CD14-positive monocyte (primary cell): ENCODE results near the gene XXYLT1. TPM values are rescaled to one million over a fixed set of nuclear protein-coding genes. Genes with fewer than 3 reads are reported as not detected.

Experiments used
- DNase-seq, 3 donors: peaks; one replicate each; pipeline ENCODE4 v3.0.0-alpha.2; 2011 to 2022
- H2AFZ ChIP-seq: 2 replicates; pipeline ENCODE4 v1.6.0; 2012; ENCODE audit warnings: mild to moderate bottlenecking, low read depth, low read length, inconsistent platforms; ENCODE audit not compliant: insufficient read depth, poor library complexity, severe bottlenecking
- H3K27ac ChIP-seq, 2 donors: 1 replicate in 1 of 2; 2 replicates in 1 of 2; pipeline ENCODE4 v1.5.1; 2012 to 2013; ENCODE audit warnings: low read length in 2 of 2, control low read depth in 1 of 2, inconsistent platforms in 1 of 2, low read depth in 1 of 2, mild to moderate bottlenecking in 1 of 2
- H3K27me3 ChIP-seq, 2 donors: one replicate each; pipeline versions ENCODE4 v1.6.0 to v1.6.1; 2011 to 2013; ENCODE audit warnings: low read length in 2 of 2; ENCODE audit not compliant: control insufficient read depth in 2 of 2, insufficient read depth in 2 of 2
- H3K36me3 ChIP-seq, 2 donors: replicated peaks in 1 of 2; 1 replicate in 1 of 2; 2 replicates in 1 of 2; pipeline versions ENCODE4 v1.5.1 to v1.6.1; 2012 to 2013; ENCODE audit warnings: low read length in 2 of 2, control low read depth in 1 of 2, inconsistent platforms in 1 of 2, mild to moderate bottlenecking in 1 of 2; ENCODE audit not compliant: insufficient read depth in 2 of 2, control insufficient read depth in 1 of 2
- H3K4me1 ChIP-seq, 2 donors: 1 replicate in 1 of 2; 2 replicates in 1 of 2; pipeline versions ENCODE4 v1.5.1 to v1.6.1; 2012 to 2013; ENCODE audit warnings: low read length in 2 of 2, control low read depth in 1 of 2, inconsistent platforms in 1 of 2, mild to moderate bottlenecking in 1 of 2, moderate library complexity in 1 of 2; ENCODE audit not compliant: insufficient read depth in 2 of 2, control insufficient read depth in 1 of 2
- H3K4me2 ChIP-seq: replicated peaks from 2 replicates; pipeline ENCODE3; 2012; ENCODE audit warnings: low read length, moderate library complexity, mild to moderate bottlenecking; ENCODE audit not compliant: poor library complexity, severe bottlenecking; ENCODE audit errors: extremely low read depth
- H3K4me3 ChIP-seq, 3 experiments: fragments of 200-600 bp in 1 of 3; sonication (generic) in 1 of 3; replicated peaks in 1 of 3; 1 replicate in 2 of 3; 2 replicates in 1 of 3; pipeline ENCODE4 v1.5.1; 2011 to 2013; ENCODE audit warnings: low read length in 3 of 3, mild to moderate bottlenecking in 3 of 3, control low read depth in 2 of 3, low read depth in 2 of 3, inconsistent platforms in 1 of 3, moderate library complexity in 1 of 3
- H3K79me2 ChIP-seq: 2 replicates; pipeline ENCODE4 v1.6.0; 2012; ENCODE audit warnings: mild to moderate bottlenecking, control low read depth, inconsistent platforms, low read length, moderate library complexity; ENCODE audit not compliant: insufficient read depth
- H3K9ac ChIP-seq: 2 replicates; pipeline ENCODE4 v1.6.0; 2017; ENCODE audit warnings: low read length, mild to moderate bottlenecking; ENCODE audit not compliant: insufficient read depth, poor library complexity, severe bottlenecking
- H3K9me3 ChIP-seq, 2 donors: replicated peaks in 1 of 2; 1 replicate in 1 of 2; 2 replicates in 1 of 2; pipeline versions ENCODE4 v1.5.1 to v1.6.1; 2012 to 2013; ENCODE audit warnings: low read length in 2 of 2, control low read depth in 1 of 2; ENCODE audit not compliant: control insufficient read depth in 1 of 2, insufficient read depth in 1 of 2
- H4K20me1 ChIP-seq: 2 replicates; pipeline ENCODE4 v1.6.0; 2012; ENCODE audit warnings: mild to moderate bottlenecking, low read length, control low read depth, moderate library complexity; ENCODE audit not compliant: insufficient read depth
- H3K27ac Mint-ChIP-seq, 7 donors: one replicate each; pipeline ENCODE4 v1.8.0; 2020; ENCODE audit warnings: mild to moderate bottlenecking in 7 of 7, mixed read lengths in 7 of 7, moderate library complexity in 6 of 7, inconsistent platforms in 2 of 7
- H3K27me3 Mint-ChIP-seq, 3 donors: one replicate each; pipeline ENCODE4 v1.8.0; 2021 to 2022; ENCODE audit warnings: low read depth in 3 of 3, mild to moderate bottlenecking in 3 of 3, mixed read lengths in 3 of 3, moderate library complexity in 3 of 3, inconsistent platforms in 1 of 3
- H3K36me3 Mint-ChIP-seq, 2 donors: one replicate each; pipeline ENCODE4 v1.8.0; 2020; ENCODE audit warnings: mixed read lengths in 2 of 2, inconsistent platforms in 1 of 2, mild to moderate bottlenecking in 1 of 2
- H3K4me1 Mint-ChIP-seq: one replicate; pipeline ENCODE4 v1.8.0; 2020; ENCODE audit warnings: mild to moderate bottlenecking, mixed read lengths
- H3K4me3 Mint-ChIP-seq, 2 donors: one replicate each; pipeline ENCODE4 v1.8.0; 2020; ENCODE audit warnings: mild to moderate bottlenecking in 2 of 2, mixed read lengths in 2 of 2, moderate library complexity in 1 of 2
- H3K9me3 Mint-ChIP-seq, 7 donors: one replicate each; pipeline ENCODE4 v1.8.0; 2020 to 2022; ENCODE audit warnings: mixed read lengths in 7 of 7, mild to moderate bottlenecking in 6 of 7, moderate library complexity in 6 of 7, inconsistent platforms in 2 of 7
- CTCF ChIP-seq: fragments of 200-600 bp; IDR thresholded peaks from one replicate; pipeline ENCODE4 v1.8.0; 2022; ENCODE audit warnings: antibody characterized with exemption, mild to moderate bottlenecking
- WGBS: methylation state at CpG from one replicate; pipeline ENCODE4 v1.1.5; 2013; ENCODE audit warnings: missing lambda C conversion rate; ENCODE audit not compliant: insufficient coverage; 5-methylcytosine and 5-hydroxymethylcytosine counted together
- intact Hi-C, 2 donors: fragments of 100-400 bp; cut with micrococcal nuclease; formaldehyde crosslinking; loops; one replicate each; pipeline versions ENCODE4 v1.15.0 to v1.15.1; 2023
- polyA plus RNA-seq, 3 donors: library from polyadenylated mRNA; depleted of rRNA in 1 of 3; unstranded in 2 of 3; stranded (reverse) in 1 of 3; fragments of 300-500 nt in 2 of 3; fragments of >200 nt in 1 of 3; fragmentation: Illumina TruSeq in 2 of 3; gene quantifications; 1 replicate in 2 of 3; 2 replicates in 1 of 3; pipeline ENCODE4 v1.2.3, GENCODE V29; 2012 to 2021

The XXYLT1 gene
- polyA plus RNA-seq, 3 donors: 11.8 to 13.5 (median 13.2) TPM

DNA sequence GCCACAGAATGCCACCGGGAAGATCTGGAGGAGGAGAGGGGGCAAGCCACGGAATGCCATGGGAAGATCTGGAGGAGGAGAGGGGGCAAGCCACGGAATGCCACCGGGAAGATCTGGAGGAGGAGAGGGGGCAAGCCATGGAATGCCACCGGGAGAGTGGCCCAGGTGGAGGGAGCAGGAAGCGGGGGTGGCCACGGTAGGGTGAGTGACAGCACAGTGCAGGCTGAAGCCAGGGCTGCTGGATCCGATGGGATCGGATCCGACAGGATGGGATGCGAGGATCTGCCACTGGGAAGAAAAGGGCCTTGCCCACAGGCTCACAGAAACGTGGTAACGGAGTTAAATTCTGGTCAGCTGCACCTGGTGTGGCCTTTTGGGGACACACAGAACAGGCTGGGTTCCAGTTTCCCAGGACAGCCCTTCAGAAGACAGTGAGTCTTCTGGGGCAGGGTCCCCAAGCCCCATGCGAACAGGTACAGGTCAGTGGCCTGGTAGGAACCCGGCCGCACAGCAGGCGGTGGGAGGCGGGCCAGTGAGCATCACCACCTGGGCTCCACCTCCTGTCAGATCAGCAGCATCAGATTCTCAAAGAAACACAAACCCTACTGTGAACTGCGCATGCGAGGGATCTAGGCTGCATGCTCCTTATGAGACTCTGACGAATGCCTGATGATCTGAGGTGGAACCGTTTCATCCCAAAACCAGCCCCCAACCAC, 58.8 kb downstream of the XXYLT1 start:
- Mint-ChIP-seq H3K4me3 (no peak overlapping the region), H3K36me3 (peaks cover 0 to 3% of the 10 kb centered on the region in 2 donors), H3K27ac (no peak overlapping the region), H3K9me3 (peaks cover 0 to 10% (median 0%) of the 10 kb centered on the region in 7 donors), H3K27me3 (peaks cover 0 to 4% (median 3%) of the 10 kb centered on the region in 3 donors), H3K4me1 (peaks cover 2% of the 10 kb centered on the region)
- Histone ChIP-seq H4K20me1 (peaks cover 4% of the 10 kb centered on the region), H3K36me3 (no peaks in the 10 kb centered on the region), H3K9ac (no peak overlapping the region), H3K27me3 (no peaks in the 10 kb centered on the region), H3K4me1 (no peaks in the 10 kb centered on the region), H3K4me2 (no peak overlapping the region), H2AFZ (no peak overlapping the region), H3K27ac (no peak overlapping the region), H3K79me2 (no peaks in the 10 kb centered on the region), H3K9me3 (no peaks in the 10 kb centered on the region), H3K4me3 (no peak overlapping the region)
- 97% methylated on average over 22 of the region's 22 CpGs for WGBS
- TF ChIP-seq CTCF: no peak
- intact Hi-C loops: no loop called here
- DNase-seq: no peak

DNA sequence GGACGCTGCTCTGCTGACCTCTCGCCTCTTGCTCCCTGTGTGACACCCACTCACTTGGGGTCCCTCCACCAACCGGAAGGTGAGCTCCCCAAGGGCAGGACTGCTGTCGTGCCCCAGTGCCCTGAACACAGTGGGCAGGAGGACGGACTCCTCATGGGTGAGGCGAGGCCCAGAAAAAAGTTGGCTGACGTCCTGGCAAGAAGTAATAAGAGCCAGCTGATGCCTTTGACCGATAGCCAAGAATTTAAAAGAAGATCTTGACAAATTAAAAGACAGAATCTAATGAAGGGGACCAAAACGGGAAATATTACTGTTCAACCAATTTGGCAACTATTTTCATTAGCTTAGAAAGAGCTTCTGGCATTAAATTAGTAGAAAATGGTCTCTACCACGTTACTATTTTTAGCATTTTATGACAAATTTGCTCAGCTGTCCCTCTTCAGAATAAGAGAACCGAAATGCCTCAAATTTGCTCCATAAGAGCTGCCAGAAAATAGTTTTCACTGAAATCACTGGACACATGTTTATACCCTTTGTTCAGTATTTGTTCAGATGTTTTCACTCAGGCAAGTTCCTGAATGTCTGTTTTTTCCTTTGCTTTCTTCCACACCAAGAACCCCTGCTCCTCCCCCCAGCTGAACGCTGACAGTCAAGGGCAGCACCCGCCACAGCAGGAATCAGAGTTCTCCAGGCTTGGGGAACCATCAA, 60.5 kb downstream of the XXYLT1 start:
- peaks cover 4% of the 10 kb centered on the region for H4K20me1 ChIP-seq
- H3K9me3 ChIP-seq: no peaks in the 10 kb centered on the region
- DNase-seq: no peak
- TF ChIP-seq CTCF: no peak
- no peak overlapping the region for H3K27ac ChIP-seq
- Mint-ChIP-seq H3K27ac (no peak overlapping the region), H3K27me3 (peaks cover 0 to 4% (median 3%) of the 10 kb centered on the region in 3 donors), H3K9me3 (peaks cover 0 to 10% (median 0%) of the 10 kb centered on the region in 7 donors), H3K4me1 (peaks cover 5% of the 10 kb centered on the region), H3K4me3 (no peak overlapping the region), H3K36me3 (peaks cover 0 to 6% of the 10 kb centered on the region in 2 donors)
- no peaks in the 10 kb centered on the region for H3K27me3 ChIP-seq
- H3K79me2 ChIP-seq: no peaks in the 10 kb centered on the region
- no peak overlapping the region for H2AFZ ChIP-seq
- no peaks in the 10 kb centered on the region for H3K36me3 ChIP-seq
- no peak overlapping the region for H3K4me2 ChIP-seq
- no peak overlapping the region for H3K4me3 ChIP-seq
- intact Hi-C loops: no loop called here
- H3K4me1 ChIP-seq: peaks cover 0 to 2% of the 10 kb centered on the region in 2 donors
- H3K9ac ChIP-seq: no peak overlapping the region
- WGBS: 92% methylated on average over 11 of the region's 13 CpGs
